NCI-H524 (cell line): ENCODE results near the gene ABHD4.
"Not testable (repeated sequence)": the region's sequence is repeated elsewhere in the genome, so short reads cannot be mapped to it uniquely, and the experiment has no call there.

ENCODE experiments used
- DNase-seq, 2 experiments: peaks; one replicate each; lab custom pipeline; 2025; lab: John Stamatoyannopoulos, UW

The ABHD4 gene

DNA sequence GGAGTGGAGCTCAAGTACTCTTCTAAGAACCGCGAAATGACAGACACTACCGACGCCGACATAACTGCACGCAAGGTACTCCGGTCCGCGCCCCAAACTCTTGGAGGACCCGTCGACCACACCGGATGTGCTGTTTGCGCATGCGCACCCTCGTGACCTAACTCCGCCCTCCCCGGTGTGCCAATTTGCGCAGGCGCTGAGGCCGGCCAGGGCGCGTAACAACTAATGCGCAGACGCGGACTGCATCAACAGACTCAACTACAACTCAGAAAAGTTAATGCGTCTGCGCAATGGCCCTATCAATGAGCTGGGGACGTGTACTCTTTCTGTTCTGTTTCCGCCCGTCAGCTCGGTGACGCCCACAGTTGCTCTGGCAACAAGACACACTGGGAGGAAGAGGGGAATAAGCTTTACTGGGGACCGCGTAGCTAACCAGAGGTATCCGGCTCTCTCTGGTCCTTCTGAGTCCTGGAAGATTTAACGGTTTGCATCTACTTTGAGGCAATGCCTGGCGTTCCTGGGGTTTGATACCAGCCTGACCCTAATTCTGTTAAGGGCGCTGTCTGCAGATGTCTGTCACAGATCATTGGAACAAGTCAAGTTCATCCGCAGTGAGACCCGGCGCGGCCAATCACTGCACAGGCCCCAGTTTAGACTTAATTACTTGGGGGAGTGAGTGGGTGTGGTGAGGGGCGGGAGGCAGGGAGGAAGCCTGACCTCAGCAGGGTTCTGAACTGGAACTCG lies 8.8 kb upstream of the ABHD4 start, which contains the start of gene DAD1:
TSS of gene DAD1 (minus strand) at position 129 of the 744 bp plus-strand sequence. CDS start at position 62, 67 bp downstream.
- DNase-seq, result peak; percentile 100

- no peak for DNase-seq
Observed at GRCh38 chr14:22593189-22593588, 4.9 kb upstream of the ABHD4 start.

DNA sequence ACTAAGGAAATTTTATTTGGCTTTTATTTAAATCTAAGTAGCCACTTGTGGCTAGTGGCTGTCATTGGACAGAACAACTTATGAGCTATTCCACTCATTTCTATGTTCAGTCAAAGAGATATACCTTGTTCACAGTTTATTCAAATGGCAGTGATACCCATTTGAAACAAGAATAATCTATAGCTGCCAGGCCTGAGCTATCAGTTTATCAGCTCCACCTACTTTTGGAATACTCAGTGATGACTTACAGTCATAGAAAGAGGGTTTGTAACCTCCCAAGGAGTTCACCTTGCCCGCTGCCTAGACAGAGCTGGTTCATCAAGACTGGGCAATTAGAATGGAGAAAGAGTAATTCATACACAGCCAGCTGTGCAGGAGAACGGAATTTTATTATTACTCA lies 4.5 kb upstream of the ABHD4 start:
- no peak for DNase-seq

- no peak for DNase-seq
Observed at GRCh38 chr14:22594156-22594716, 3.9 kb upstream of the ABHD4 start.

DNA sequence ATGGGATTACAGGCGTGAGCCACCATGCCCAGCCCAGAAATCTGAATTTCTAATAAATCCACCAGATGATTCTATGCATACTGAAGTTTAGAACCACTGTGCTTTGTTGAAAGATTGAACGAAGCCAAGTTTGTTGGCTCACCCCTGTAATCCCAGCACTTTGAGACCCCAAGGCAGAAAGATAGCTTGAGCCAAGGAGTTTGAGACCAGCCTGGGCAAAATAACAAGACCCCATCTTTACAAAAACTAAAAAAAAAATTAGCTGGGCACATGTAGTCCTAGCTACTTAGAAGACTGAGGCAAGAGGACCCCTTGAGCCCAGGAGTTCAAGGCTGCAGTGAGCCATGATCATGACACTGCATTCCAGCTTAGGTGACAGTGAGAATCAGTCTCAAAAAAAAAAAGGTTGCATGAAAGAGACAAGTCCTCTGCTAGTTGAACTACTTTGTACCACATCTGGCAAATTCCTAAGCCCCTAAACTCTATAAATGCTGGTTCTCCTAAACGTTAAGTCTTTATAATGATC lies 1.7 kb upstream of the ABHD4 start:
- no peak for DNase-seq

GRCh38 chr14:22597265-22597664 lies 835 bp upstream of the ABHD4 start:
- DNase-seq, result no peak

DNA sequence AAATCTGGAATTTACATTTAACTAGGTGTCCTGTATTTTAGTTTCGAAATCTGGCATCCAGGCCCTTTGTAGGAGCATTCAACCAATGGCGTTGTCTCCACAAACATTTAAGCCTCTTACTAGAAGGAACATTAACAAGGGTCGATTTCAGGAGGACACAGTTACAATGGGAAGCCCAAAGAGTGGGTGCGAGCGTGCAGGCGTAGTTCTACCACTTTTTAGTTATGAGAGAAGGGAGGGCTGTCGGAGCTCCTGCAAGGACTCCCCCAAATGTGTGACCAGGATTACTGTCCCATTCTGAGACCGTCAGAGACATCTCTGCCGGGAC lies 365 bp upstream of the ABHD4 start:
- no peak for DNase-seq

DNA sequence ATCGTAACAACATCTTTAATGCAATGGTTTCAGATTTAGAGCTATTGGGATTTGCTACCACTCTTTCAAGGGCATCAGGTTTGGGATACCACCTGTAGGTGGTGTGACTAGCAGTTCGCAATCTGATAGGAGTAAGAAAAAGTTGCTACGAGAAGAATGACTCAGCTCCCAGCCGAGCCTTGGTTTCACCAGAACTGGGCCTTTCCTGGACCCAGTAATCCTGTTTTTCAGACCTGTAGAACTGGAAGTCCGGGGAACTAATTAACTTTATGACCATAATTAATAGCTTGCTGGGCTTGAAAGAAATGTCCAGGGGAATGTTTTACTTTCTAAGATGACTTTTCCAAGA lies 770 bp downstream of the ABHD4 start:
- DNase-seq, result peak in 1 of 2 experiments; percentile 54

- no peak for DNase-seq
Observed at GRCh38 chr14:22599349-22599748, 1.2 kb downstream of the ABHD4 start.

- DNase-seq, result no peak
Observed at GRCh38 chr14:22600027-22600426, 1.9 kb downstream of the ABHD4 start.

DNA sequence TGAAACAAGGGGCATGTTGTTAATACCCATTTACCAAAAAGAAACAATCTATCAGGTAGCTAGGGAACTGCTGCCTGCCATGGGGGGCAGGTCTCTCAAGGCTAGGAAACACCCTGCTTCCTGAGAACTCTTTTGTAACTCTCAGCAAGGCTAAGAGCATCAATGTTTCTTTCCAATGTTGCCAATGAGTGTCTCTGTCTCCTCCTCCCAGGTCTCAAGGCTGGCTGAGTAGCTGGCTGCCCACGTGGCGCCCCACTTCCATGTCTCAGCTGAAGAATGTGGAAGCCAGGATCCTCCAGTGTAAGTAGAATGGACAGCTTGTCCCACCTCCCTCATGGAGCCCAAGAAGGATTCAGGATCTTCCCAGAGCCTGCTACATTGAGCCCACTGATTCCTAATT lies 3.4 kb downstream of the ABHD4 start:
- no peak for DNase-seq

DNA sequence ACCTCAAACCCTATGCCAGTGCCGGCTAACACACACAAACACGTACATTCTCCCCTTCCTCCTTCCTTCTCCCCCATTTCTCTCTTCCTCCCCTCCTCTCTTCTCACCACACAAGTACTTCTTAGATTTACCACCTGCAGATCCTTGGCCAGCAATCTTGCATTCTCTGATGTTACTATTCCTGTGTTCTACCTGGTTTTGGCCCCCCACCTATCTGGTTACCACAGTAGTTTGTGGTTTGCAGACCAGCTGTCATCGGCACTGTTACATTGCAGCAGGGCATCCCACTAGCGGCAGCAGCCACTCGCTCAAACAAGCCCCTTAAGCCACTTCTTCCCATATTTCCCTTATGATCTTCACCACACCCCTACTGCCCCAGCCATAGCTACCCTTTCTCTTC lies 3.9 kb downstream of the ABHD4 start:
- no peak for DNase-seq

GRCh38 chr14:22602862-22603261 lies 4.8 kb downstream of the ABHD4 start:
- no peak for DNase-seq

DNA sequence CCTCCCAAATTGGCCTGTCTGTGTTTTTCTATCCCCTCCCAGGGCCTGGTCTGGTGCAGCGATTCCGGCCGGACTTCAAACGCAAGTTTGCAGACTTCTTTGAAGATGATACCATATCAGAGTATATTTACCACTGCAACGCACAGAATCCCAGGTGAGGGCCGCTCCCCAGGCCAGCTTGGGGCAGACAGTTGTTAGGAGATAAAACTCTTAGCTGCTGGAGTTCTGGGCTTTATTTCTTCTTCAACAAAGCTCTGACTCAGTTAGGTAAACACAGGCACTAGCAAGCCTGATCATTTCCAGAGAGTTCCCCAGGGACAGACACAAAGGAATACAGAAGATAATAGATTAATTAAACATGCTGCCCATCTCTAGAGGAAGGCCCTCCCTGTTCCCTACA lies 8.3 kb downstream of the ABHD4 start:
- no peak for DNase-seq

- DNase-seq, result no peak
Observed at GRCh38 chr14:22607291-22607690, 9.2 kb downstream of the ABHD4 start.

DNA sequence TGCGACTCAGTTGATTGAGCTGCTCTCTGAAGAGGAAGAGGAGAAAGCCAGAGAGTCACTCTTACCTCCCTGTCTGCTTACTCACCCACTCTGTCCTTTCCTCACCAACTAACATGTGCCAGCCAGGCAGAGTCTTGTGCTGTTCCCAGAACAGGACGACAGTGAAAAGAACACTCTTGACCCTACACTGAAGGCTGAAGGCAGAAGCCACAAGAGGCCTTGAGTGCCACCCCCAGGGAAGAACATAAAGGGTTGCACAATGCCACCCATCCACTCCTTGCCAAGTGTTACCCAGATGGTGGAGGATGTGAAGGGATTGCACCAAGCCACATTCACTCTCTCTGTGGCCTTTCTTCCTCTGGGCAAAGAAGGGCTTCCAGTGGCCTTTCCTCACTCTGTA lies 12.8 kb downstream of the ABHD4 start:
- no peak for DNase-seq

GRCh38 chr14:22613106-22613695 lies 15.1 kb downstream of the ABHD4 start:
- DNase-seq, result no peak

DNA sequence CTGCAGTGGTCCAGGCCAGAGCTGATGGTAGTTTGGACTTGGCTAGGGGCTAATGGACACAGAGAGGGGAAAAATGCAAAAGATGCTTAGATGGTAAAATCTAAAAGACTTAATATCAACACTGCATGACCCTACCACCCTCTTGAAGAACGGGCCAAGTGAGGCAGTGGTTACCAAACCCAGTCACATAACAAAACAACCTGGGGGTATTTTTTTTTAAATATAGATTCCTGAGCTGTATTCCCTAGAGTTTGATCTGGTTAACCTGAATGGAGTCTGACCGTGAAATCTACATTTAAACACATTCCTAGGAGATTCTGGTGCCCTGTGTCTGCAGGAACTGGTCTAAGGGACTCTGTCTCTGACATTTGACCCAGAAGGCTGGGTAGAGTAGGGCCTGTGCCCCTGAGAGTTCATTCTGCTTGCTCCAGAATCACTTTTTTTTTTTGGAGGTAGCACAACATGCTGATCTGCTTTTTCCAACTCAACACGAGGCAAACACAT lies 15.7 kb downstream of the ABHD4 start:
- DNase-seq, result no peak

DNA sequence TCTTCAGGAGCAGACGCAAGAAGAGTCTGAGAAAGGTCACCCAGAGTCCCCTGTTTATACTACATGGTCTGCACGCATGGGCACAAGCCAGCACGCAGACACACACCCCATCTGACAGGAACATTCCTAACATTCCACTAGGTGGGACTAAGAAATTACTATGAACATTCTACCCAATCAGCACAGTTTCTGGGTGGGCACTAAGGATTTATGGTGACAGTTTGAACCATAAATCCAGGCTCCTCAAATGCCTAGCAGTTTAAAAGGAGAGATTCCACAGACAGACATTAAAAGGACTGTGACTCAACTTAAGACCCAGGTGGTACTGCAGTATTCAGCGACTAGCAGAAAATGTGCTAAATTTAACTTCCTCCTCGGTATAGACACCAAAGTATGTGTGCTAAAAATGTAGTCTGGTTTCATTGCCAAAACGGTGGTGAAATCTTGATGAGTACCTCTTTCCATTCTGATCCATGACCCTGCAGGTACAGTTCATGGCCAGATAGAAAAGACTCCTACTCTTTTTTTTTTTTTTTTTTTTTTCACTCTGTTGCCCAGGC lies 16.2 kb downstream of the ABHD4 start:
- DNase-seq, result no peak

GRCh38 chr14:22615765-22616164 lies 17.7 kb downstream of the ABHD4 start:
- DNase-seq, result not testable (repeated sequence)

- peak in 1 of 2 experiments; percentile 10 for DNase-seq
Observed at GRCh38 chr14:22622255-22622654, 24.2 kb downstream of the ABHD4 start.

DNA sequence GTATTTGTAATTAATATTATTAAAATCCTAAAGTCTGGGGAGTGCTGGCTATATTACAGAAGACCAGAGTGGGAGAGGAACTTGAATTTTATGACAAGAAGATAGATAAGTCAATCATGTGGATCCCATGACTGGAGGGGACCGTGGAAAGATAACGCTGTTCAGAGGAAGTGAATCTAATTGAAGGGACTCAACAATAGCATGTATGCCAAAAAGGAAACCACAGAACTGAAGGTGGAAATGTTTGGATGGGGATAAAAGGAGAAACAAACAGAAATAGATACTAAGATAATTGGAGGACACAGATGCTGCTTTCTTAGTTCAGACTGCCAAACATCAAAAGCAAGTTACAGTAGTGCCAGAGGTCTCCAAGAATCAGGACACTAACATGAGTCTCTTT lies 24.9 kb downstream of the ABHD4 start:
- no peak for DNase-seq

- DNase-seq, result no peak
Observed at GRCh38 chr14:22626590-22626989, 28.5 kb downstream of the ABHD4 start.
